CD4-positive, alpha-beta T cell (primary cell): ENCODE results near the gene LY9. TPM values are rescaled to one million over a fixed set of nuclear protein-coding genes. Genes with fewer than 3 reads are reported as not detected.

Experiments used
- ATAC-seq: fragments of 200-7000 bp; cut with Tn5 transposase; one replicate; pipeline ENCODE4 v1.10.0; 2022; ENCODE audit warnings: mild to moderate bottlenecking; ENCODE audit not compliant: poor library complexity
- CTCF ChIA-PET: fragments of 350-600 bp; sonication (Branson Sonifier 250); formaldehyde crosslinking; loops from one replicate; lab custom pipeline; 2021; ENCODE audit warnings: antibody characterized with exemption, inconsistent platforms; lab: Charles Lee
- POLR2A ChIA-PET: fragments of 350-600 bp; sonication (Branson Sonifier 250); formaldehyde crosslinking; loops from one replicate; lab custom pipeline; 2021; ENCODE audit warnings: antibody characterized with exemption, inconsistent platforms; lab: Charles Lee
- DNase-seq, 14 experiments: peaks; one replicate each; pipeline ENCODE4 v3.0.0-alpha.2; 2013 to 2020; ENCODE audit warnings: mixed read lengths in 2 of 14
- H3K27ac ChIP-seq, 2 donors: one replicate each; pipeline versions ENCODE4 v1.5.1 to v1.7.0; 2013; ENCODE audit warnings: low read length in 2 of 2, low read depth in 1 of 2, mild to moderate bottlenecking in 1 of 2
- H3K27me3 ChIP-seq, 2 experiments: 1 replicate in 1 of 2; 2 replicates in 1 of 2; pipeline versions ENCODE4 v1.6.1 to v1.7.0; 2013; ENCODE audit warnings: low read length in 2 of 2, control low read depth in 1 of 2, mild to moderate bottlenecking in 1 of 2, moderate library complexity in 1 of 2; ENCODE audit not compliant: insufficient read depth in 2 of 2, control insufficient read depth in 1 of 2
- H3K36me3 ChIP-seq: one replicate; pipeline ENCODE4 v1.6.1; 2013; ENCODE audit warnings: low read length, control low read depth; ENCODE audit not compliant: insufficient read depth
- H3K4me1 ChIP-seq: one replicate; pipeline ENCODE4 v1.6.1; 2013; ENCODE audit warnings: low read length, control low read depth; ENCODE audit not compliant: insufficient read depth
- H3K4me3 ChIP-seq: one replicate; pipeline ENCODE4 v1.5.1; 2013; ENCODE audit warnings: mild to moderate bottlenecking, low read length, moderate library complexity
- H3K9me3 ChIP-seq, 2 experiments: 1 replicate in 1 of 2; 2 replicates in 1 of 2; pipeline versions ENCODE4 v1.6.1 to v1.7.0; 2013; ENCODE audit warnings: low read length in 2 of 2, mild to moderate bottlenecking in 2 of 2, control low read depth in 1 of 2, moderate library complexity in 1 of 2; ENCODE audit not compliant: control insufficient read depth in 1 of 2, insufficient read depth in 1 of 2
- H3K27ac Mint-ChIP-seq: one replicate; pipeline ENCODE4 v1.8.0; 2020; ENCODE audit warnings: mixed read lengths
- H3K27me3 Mint-ChIP-seq: one replicate; pipeline ENCODE4 v1.8.0; 2021; ENCODE audit warnings: mixed read lengths
- H3K36me3 Mint-ChIP-seq: one replicate; pipeline ENCODE4 v1.8.0; 2021; ENCODE audit warnings: low read depth, mixed read lengths
- H3K4me1 Mint-ChIP-seq: one replicate; pipeline ENCODE4 v1.8.0; 2021; ENCODE audit warnings: low read depth, mixed read lengths
- H3K4me3 Mint-ChIP-seq: one replicate; pipeline ENCODE4 v1.8.0; 2020; ENCODE audit warnings: mild to moderate bottlenecking, mixed read lengths
- H3K9me3 Mint-ChIP-seq: one replicate; pipeline ENCODE4 v1.8.0; 2020; ENCODE audit warnings: mixed read lengths
- CTCF ChIP-seq: fragments of 200-600 bp; IDR thresholded peaks from one replicate; pipeline ENCODE4 v1.8.0; 2022; ENCODE audit warnings: antibody characterized with exemption, mild to moderate bottlenecking
- intact Hi-C, 2 experiments: fragments of 100-400 bp; cut with DNase I in 1 of 2; cut with micrococcal nuclease in 1 of 2; formaldehyde crosslinking; loops; one replicate each; pipeline versions ENCODE4 v1.15.1 to v1.9.0; 2023 to 2025; cut with DNase I, micrococcal nuclease
- total RNA-seq, 174 experiments: library from RNA in 2 of 174; stranded (reverse) in 2 of 174; gene quantifications; one replicate each; pipeline ENCODE4 v1.2.3 and lab custom pipeline; 2021 to 2026

The LY9 gene
- total RNA-seq, 2 experiments from 2014 or later = 124 TPM

GRCh38 chr1:160761886-160762285 lies 34.1 kb upstream of the LY9 start:
- no peak for DNase-seq
- ChIA-PET CTCF (interaction anchor here (1.5 kb wide), 1 partner anchor 80 kb away, joined by 3 read pairs; no protein-coding TSS in a partner anchor), POLR2A (no interaction called here)
- no peaks in the 10 kb centered on the region for H3K36me3 ChIP-seq
- no peak for TF ChIP-seq CTCF
- H3K36me3 Mint-ChIP-seq = no peaks in the 10 kb centered on the region
- no peak overlapping the region for H3K4me3 ChIP-seq
- peaks cover 6% of the 10 kb centered on the region for H3K4me1 Mint-ChIP-seq
- no peaks in the 10 kb centered on the region for H3K27me3 ChIP-seq
- H3K4me3 Mint-ChIP-seq = no peak overlapping the region
- intact Hi-C loops = no loop called here
- no peaks in the 10 kb centered on the region for H3K9me3 ChIP-seq
- H3K27ac Mint-ChIP-seq = no peak overlapping the region
- H3K27me3 Mint-ChIP-seq = no peaks in the 10 kb centered on the region
- no peak for ATAC-seq
- peaks cover 7% of the 10 kb centered on the region for H3K4me1 ChIP-seq
- H3K9me3 Mint-ChIP-seq = no peaks in the 10 kb centered on the region
- H3K27ac ChIP-seq = no peak overlapping the region

GRCh38 chr1:160763993-160764392 lies 32.0 kb upstream of the LY9 start:
- Histone ChIP-seq H3K9me3 (no peaks in the 10 kb centered on the region), H3K36me3 (no peaks in the 10 kb centered on the region), H3K4me3 (no peak overlapping the region), H3K27me3 (no peaks in the 10 kb centered on the region), H3K27ac (no peak overlapping the region), H3K4me1 (peaks cover 23% of the 10 kb centered on the region)
- ATAC-seq (no peak), DNase-seq (no peak)
- Mint-ChIP-seq H3K27me3 (no peaks in the 10 kb centered on the region), H3K27ac (no peak overlapping the region), H3K9me3 (no peaks in the 10 kb centered on the region), H3K4me3 (no peak overlapping the region), H3K4me1 (peaks cover 21% of the 10 kb centered on the region), H3K36me3 (no peaks in the 10 kb centered on the region)
- intact Hi-C loops = no loop called here
- POLR2A ChIA-PET = no interaction called here
- CTCF ChIA-PET = interaction anchor here (1.0 to 1.9 kb wide), 2 partner anchors 37 to 88 kb away, joined by 3 to 5 read pairs; no protein-coding TSS in a partner anchor
- no peak for TF ChIP-seq CTCF

GRCh38 chr1:160767395-160768294 lies 28.3 kb upstream of the LY9 start:
- Mint-ChIP-seq H3K4me1 (peaks cover 21% of the 10 kb centered on the region), H3K9me3 (no peaks in the 10 kb centered on the region)
- peak overlapping the region; percentile 34 for H3K4me3 ChIP-seq

More at GRCh38 chr1:160767395-160768294, 28.3 kb upstream of the LY9 start:
- H3K4me3 Mint-ChIP-seq = peak overlapping the region; percentile 72
- Histone ChIP-seq H3K27me3 (no peaks in the 10 kb centered on the region), H3K36me3 (no peaks in the 10 kb centered on the region), H3K9me3 (no peaks in the 10 kb centered on the region), H3K27ac (peak overlapping the region; percentile 56 to 57), H3K4me1 (peaks cover 23% of the 10 kb centered on the region)
- intact Hi-C loops = loop anchor here (1.0 to 5.0 kb wide), 6 partner anchors 41 to 340 kb away; no protein-coding TSS in a partner anchor
- TF ChIP-seq CTCF = no peak
- H3K27ac Mint-ChIP-seq = peak overlapping the region; percentile 93
- peak; percentile 66 for ATAC-seq
- DNase-seq = peak in 7 of 14 experiments; percentile 8 to 75 (median 26)
- no peaks in the 10 kb centered on the region for H3K36me3 Mint-ChIP-seq
- no peaks in the 10 kb centered on the region for H3K27me3 Mint-ChIP-seq
- ChIA-PET POLR2A (interaction anchor here (0.7 to 2.9 kb wide), 16 partner anchors 9 to 92 kb away, joined by 3 to 21 read pairs (median 7); partner anchors contain the start of genes CD48 and LY9), CTCF (interaction anchor here (0.7 to 3.8 kb wide), 28 partner anchors 9 to 303 kb away, joined by 3 to 56 read pairs (median 5); partner anchors contain the start of genes CD48, ITLN2 and SLAMF7)
